ENCODE results near the gene RLBP1.

- TF ChIP-seq POLR2A (IDR thresholded peaks at IDR 0.05), result no peak
- TF ChIP-seq CTCF (IDR thresholded peaks at IDR 0.05 in 4 of 5, conservative IDR thresholded peaks at IDR 0.05 in 1 of 5), result no peak
These were observed 21.8 kb upstream of the RLBP1 start for GRCh38 chr15:89243046-89243690.

All from gastrocnemius medialis (tissue), 4 donors.